OCI-LY3 (cell line): Measurements from ENCODE around the gene UBXN1.

ENCODE experiments used
- CTCF ChIP-seq: fragments of 200-600, 300-600 bp; sonication (generic); IDR thresholded peaks from 2 replicates; pipeline ENCODE4 v1.5.1; 2014; ENCODE audit warnings: antibody characterized with exemption, low read length, low read depth
- EZH2phosphoT487 ChIP-seq: fragments of 200-600 bp; shearing (Covaris generic); IDR thresholded peaks from 2 replicates; pipeline ENCODE4 v1.6.1; 2018; ENCODE audit warnings: antibody characterized with exemption, mixed run types, low read depth

- TF ChIP-seq CTCF (no peak), EZH2phosphoT487 (no peak)
These were observed 27.3 kb upstream of the UBXN1 start for GRCh38 chr11:62705880-62706849.
